ENCODE results near the gene KANK4.

GRCh38 chr1:62307895-62308492 lies 11.2 kb downstream of the KANK4 start:
- TF ChIP-seq CTCF (IDR thresholded peaks at IDR 0.05; ENCODE audit: borderline replicate concordance, extremely low read depth, low read length, poor library complexity, severe bottlenecking): no peak
- no peak for TF ChIP-seq EZH2 (IDR thresholded peaks at IDR 0.05; ENCODE audit: borderline replicate concordance, low read depth, low read length, severe bottlenecking)
